ENCODE data around the gene PKNOX2.

Gene PKNOX2

GRCh38 chr11:125287491-125288210 lies 123.1 kb downstream of the PKNOX2 start:
- no peak for TF ChIP-seq GABPA (IDR thresholded peaks at IDR 0.05; ENCODE audit: low read depth)
- TF ChIP-seq, protein P1, sequence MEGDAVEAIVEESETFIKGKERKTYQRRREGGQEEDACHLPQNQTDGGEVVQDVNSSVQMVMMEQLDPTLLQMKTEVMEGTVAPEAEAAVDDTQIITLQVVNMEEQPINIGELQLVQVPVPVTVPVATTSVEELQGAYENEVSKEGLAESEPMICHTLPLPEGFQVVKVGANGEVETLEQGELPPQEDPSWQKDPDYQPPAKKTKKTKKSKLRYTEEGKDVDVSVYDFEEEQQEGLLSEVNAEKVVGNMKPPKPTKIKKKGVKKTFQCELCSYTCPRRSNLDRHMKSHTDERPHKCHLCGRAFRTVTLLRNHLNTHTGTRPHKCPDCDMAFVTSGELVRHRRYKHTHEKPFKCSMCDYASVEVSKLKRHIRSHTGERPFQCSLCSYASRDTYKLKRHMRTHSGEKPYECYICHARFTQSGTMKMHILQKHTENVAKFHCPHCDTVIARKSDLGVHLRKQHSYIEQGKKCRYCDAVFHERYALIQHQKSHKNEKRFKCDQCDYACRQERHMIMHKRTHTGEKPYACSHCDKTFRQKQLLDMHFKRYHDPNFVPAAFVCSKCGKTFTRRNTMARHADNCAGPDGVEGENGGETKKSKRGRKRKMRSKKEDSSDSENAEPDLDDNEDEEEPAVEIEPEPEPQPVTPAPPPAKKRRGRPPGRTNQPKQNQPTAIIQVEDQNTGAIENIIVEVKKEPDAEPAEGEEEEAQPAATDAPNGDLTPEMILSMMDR (IDR thresholded peaks at IDR 0.05; ENCODE audit: insufficient read depth, low read length): no peak
- no peak for TF ChIP-seq SPI1 (IDR thresholded peaks at IDR 0.05; ENCODE audit: borderline replicate concordance, low read depth)
- Histone ChIP-seq H3K27me3 (ENCODE audit: insufficient read depth, poor library complexity, severe bottlenecking) (no peaks in the 10 kb centered on the region), H3K4me3 (replicated peaks; ENCODE audit: insufficient read depth, low read length) (no peak overlapping the region), H3K27ac (replicated peaks) (no peak overlapping the region)
- no peak for DNase-seq (ENCODE audit: low read depth in 1 of 2, low spot score in 1 of 2)

- TF ChIP-seq POLR2AphosphoS5 (IDR thresholded peaks at IDR 0.05; ENCODE audit: low read depth) (no peak), GABPA (IDR thresholded peaks at IDR 0.05; ENCODE audit: low read depth) (no peak), SPI1 (IDR thresholded peaks at IDR 0.05; ENCODE audit: borderline replicate concordance, low read depth) (no peak)
- TF ChIP-seq, protein P1 (IDR thresholded peaks at IDR 0.05; ENCODE audit: insufficient read depth, low read length): no peak
- TF ChIP-seq, protein P2, sequence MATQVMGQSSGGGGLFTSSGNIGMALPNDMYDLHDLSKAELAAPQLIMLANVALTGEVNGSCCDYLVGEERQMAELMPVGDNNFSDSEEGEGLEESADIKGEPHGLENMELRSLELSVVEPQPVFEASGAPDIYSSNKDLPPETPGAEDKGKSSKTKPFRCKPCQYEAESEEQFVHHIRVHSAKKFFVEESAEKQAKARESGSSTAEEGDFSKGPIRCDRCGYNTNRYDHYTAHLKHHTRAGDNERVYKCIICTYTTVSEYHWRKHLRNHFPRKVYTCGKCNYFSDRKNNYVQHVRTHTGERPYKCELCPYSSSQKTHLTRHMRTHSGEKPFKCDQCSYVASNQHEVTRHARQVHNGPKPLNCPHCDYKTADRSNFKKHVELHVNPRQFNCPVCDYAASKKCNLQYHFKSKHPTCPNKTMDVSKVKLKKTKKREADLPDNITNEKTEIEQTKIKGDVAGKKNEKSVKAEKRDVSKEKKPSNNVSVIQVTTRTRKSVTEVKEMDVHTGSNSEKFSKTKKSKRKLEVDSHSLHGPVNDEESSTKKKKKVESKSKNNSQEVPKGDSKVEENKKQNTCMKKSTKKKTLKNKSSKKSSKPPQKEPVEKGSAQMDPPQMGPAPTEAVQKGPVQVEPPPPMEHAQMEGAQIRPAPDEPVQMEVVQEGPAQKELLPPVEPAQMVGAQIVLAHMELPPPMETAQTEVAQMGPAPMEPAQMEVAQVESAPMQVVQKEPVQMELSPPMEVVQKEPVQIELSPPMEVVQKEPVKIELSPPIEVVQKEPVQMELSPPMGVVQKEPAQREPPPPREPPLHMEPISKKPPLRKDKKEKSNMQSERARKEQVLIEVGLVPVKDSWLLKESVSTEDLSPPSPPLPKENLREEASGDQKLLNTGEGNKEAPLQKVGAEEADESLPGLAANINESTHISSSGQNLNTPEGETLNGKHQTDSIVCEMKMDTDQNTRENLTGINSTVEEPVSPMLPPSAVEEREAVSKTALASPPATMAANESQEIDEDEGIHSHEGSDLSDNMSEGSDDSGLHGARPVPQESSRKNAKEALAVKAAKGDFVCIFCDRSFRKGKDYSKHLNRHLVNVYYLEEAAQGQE (IDR thresholded peaks at IDR 0.05; ENCODE audit: insufficient replicate concordance, low read depth): no peak
- H3K27ac ChIP-seq (replicated peaks): no peak overlapping the region
- peaks cover 3% of the 10 kb centered on the region for H3K27me3 ChIP-seq (ENCODE audit: insufficient read depth, poor library complexity, severe bottlenecking)
Measured at GRCh38 chr11:125289419-125290098, 125.0 kb downstream of the PKNOX2 start.

DNA sequence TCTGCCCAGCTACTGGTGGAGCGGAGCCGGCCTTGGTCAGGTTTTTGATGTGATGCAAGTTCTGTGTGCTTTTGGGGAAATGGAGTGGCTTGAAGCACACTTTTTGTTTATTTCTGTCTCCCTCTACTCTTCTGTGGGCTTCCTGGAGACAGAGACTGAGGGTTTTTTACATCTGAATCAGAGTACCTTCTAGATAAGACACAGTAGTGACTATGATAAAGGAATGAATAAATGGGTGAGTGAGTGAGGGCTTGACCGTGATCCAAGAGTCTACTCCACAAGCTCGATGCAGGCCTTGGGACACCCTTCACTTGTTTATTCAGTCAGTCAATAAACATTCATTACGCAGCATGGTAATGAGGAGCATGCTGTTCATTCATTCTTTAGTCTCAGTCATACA lies 125.7 kb downstream of the PKNOX2 start:
- H3K4me3 ChIP-seq (replicated peaks; ENCODE audit: insufficient read depth, low read length): no peak overlapping the region
- TF ChIP-seq SPI1 (IDR thresholded peaks at IDR 0.05; ENCODE audit: borderline replicate concordance, low read depth) (no peak), POLR2AphosphoS5 (IDR thresholded peaks at IDR 0.05; ENCODE audit: low read depth) (no peak)
- TF ChIP-seq, protein P2 (IDR thresholded peaks at IDR 0.05; ENCODE audit: insufficient replicate concordance, low read depth): no peak
- no peak for DNase-seq (ENCODE audit: low read depth in 1 of 2, low spot score in 1 of 2)
- H3K27ac ChIP-seq (replicated peaks): no peak overlapping the region
- H3K27me3 ChIP-seq (ENCODE audit: insufficient read depth, poor library complexity, severe bottlenecking): peaks cover 4% of the 10 kb centered on the region

More at GRCh38 chr11:125289419-125290098, 125.0 kb downstream of the PKNOX2 start:
- H3K4me3 ChIP-seq (replicated peaks; ENCODE audit: insufficient read depth, low read length): no peak overlapping the region
- no peak for DNase-seq (ENCODE audit: low read depth in 1 of 2, low spot score in 1 of 2)

- TF ChIP-seq GABPA (IDR thresholded peaks at IDR 0.05; ENCODE audit: low read depth) (no peak), SPI1 (IDR thresholded peaks at IDR 0.05; ENCODE audit: borderline replicate concordance, low read depth) (no peak), POLR2AphosphoS5 (IDR thresholded peaks at IDR 0.05; ENCODE audit: low read depth) (no peak)
- TF ChIP-seq, protein P2 (IDR thresholded peaks at IDR 0.05; ENCODE audit: insufficient replicate concordance, low read depth): no peak
- TF ChIP-seq, protein P1 (IDR thresholded peaks at IDR 0.05; ENCODE audit: insufficient read depth, low read length): no peak
- no peak overlapping the region for H3K4me3 ChIP-seq (replicated peaks; ENCODE audit: insufficient read depth, low read length)
- H3K27ac ChIP-seq (replicated peaks): no peak overlapping the region
- peaks cover 4% of the 10 kb centered on the region for H3K27me3 ChIP-seq (ENCODE audit: insufficient read depth, poor library complexity, severe bottlenecking)
- DNase-seq (ENCODE audit: low read depth in 1 of 2, low spot score in 1 of 2): no peak
Measured at GRCh38 chr11:125292100-125292499, 127.5 kb downstream of the PKNOX2 start.
